Activated gamma-delta T cell treated with Interleukin-2 at 50 U/mL for 16 hours (primary cell): Measurements from ENCODE around the gene BBOX1.
"Not testable (repeated sequence)": the region's sequence is repeated elsewhere in the genome, so short reads cannot be mapped to it uniquely, and the experiment has no call there.

Experiments used
- DNase-seq: peaks from one replicate; pipeline ENCODE4 v3.0.0-alpha.2; 2020

BBOX1 gene

GRCh38 chr11:27084518-27084917 lies 43.9 kb downstream of the BBOX1 start:
- no peak for DNase-seq

- no peak for DNase-seq
Measured at GRCh38 chr11:27085111-27085510, 44.5 kb downstream of the BBOX1 start.

DNA sequence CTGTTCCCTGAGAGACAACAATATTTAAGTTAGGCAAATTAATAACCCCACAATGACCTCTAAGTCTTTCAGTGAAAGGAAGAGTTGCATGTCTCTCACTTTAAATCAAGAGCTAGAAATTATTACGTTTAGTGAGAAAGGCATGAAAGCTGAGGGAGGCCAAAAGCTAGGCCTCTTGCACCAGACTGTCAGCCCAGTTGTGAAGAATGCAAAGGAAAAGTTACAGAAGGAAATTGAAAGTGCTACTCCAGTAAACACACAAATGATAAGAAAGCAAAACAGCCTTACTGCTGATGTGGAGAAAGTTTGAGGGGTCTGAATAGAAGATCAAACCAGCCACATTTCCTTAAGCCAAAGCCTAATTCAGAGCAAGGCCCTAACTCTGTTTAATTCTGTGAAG lies 45.0 kb downstream of the BBOX1 start:
- DNase-seq = no peak

GRCh38 chr11:27087432-27087831 lies 46.8 kb downstream of the BBOX1 start:
- no peak for DNase-seq

DNA sequence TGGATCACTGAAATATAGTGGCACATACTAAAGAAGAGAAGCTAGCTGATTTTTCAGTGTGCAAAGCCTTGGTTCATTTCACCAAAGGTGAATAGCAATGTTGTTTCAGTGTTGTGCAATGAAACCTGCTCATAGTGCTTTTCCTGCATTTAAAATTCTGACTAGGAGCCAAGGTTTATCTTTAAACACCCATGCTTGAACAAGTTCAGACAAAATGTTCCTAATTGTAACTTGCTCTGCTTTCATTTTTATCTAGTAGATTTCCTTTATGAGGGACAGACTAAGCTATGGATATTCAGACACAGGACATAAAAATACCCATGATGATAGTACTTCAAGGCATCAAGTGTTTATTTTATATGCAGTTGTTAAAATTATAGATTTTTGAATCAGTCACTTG lies 47.7 kb downstream of the BBOX1 start:
- DNase-seq = no peak

GRCh38 chr11:27089746-27090145 lies 49.1 kb downstream of the BBOX1 start:
- no peak for DNase-seq

GRCh38 chr11:27090357-27090948 lies 49.8 kb downstream of the BBOX1 start:
- not testable (repeated sequence) for DNase-seq

DNA sequence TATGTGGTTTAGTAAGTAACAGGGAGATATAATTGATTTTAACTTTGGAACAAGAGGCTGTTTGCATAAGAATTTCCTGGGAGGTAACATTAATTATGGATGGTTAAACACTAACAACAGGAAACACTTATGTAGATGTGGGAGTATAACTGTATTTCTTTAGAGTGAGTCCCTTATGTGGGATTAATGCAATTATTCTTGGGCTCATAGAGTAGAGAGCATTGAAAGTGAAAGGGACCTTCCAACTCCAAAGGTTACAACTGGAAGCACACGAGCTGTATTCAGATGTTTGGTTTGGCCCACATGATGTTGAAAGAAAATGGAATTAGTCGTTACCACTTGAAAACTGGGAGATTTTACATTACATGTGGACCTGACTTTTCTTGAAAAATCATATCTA lies 53.5 kb downstream of the BBOX1 start:
- DNase-seq = no peak

- no peak for DNase-seq
Measured at GRCh38 chr11:27095059-27095458, 54.4 kb downstream of the BBOX1 start.

DNA sequence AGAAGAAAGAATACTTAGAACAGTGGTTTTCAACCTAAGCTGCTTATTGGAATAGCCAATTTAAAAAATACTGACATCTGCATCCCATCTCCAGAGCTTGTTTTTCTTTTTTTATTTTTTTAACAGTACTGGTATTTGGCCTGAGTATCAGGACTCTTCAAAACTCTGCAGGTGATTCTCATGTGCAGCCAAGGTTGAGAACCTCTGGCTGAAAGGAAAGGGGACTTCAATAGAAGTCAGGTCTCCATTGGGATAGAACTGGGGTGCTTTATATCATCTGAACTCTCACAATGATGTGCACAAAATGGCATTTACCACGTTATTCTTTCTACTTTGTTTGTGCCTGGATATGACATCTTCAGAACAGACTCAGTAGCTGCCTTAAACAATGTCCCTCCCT lies 55.3 kb downstream of the BBOX1 start:
- no peak for DNase-seq

GRCh38 chr11:27097551-27097950 lies 56.9 kb downstream of the BBOX1 start:
- DNase-seq = no peak

DNA sequence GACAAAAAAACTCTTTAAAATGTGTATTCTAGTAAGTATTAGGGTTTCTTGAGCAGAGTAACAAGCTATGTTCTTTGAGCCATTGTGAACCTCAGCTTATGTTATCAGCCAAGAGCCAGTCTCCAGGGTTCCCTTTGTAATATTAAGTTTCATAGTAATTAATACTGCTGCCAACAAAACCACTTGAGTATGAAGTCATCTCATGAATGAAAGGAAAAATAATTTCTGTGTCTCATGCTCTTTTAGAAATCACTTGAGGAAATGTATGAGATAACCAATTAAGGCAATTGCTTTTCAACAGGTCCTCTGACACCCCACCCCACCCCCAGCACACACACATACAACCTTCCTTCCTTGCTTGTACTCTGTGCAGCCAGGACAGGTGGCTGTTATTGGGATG lies 59.9 kb downstream of the BBOX1 start:
- DNase-seq = no peak

DNA sequence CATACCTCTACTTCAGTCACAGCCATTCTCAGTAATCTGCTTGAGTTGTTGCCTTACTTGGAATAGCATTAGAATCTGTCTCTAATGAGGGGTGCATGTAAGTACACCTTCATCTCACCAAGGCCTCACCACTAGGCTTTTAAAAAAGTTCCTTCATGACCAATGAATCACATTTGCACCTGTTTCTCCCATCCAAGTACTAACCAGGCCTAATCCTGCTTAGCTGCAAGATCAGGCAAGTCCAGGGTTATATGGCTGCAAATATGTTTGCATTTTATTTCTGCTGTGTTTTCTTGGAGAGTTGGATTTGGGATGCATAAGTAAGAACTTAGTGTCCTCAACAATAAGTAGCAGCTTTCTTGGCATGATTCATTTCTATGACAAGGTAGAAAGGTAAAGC lies 66.9 kb downstream of the BBOX1 start:
- no peak for DNase-seq

GRCh38 chr11:27108809-27109208 lies 68.2 kb downstream of the BBOX1 start:
- DNase-seq = no peak

- no peak for DNase-seq
Measured at GRCh38 chr11:27111896-27112295, 71.3 kb downstream of the BBOX1 start.

- DNase-seq = no peak
Measured at GRCh38 chr11:27112946-27113345, 72.3 kb downstream of the BBOX1 start.

GRCh38 chr11:27115051-27115650 lies 74.5 kb downstream of the BBOX1 start:
- no peak for DNase-seq

- DNase-seq = no peak
Measured at GRCh38 chr11:27116684-27117083, 76.1 kb downstream of the BBOX1 start.

DNA sequence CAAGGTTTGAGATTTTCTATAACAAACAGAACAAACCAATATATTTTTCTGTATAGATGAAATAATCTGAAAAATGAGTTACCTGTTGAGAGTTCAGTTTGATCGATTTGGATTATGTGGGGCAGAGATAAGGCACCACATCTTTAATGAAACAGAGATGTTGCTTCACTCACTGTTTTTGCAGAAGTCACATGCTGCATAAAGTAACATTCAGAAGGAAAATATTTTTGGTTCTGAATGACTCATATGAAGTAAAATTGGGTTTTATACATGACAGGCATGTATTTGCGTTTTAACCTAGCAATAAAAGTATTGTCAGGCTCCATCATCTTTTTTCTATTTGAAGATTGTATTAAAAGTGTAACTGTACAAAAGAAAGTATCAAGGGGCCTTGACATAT lies 77.8 kb downstream of the BBOX1 start:
- DNase-seq = no peak

DNA sequence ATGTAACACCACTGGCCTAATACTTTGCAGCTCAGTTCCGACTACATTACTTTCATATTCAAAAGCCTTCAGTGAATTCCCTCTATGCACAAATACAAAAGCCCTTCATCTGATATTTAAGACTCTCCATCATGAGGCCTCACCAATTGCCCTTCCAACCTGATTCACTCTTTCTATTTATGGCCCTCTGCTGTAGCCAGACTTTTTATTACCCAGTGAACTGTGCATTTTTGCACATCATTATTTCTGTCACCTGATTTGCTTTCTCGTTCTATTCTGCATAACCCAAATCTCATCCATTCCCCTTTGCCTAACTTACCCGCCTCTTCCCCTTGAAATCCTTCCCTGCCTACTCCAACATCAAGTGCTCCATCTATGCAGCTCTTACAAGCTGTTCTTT lies 78.3 kb downstream of the BBOX1 start:
- DNase-seq = no peak

DNA sequence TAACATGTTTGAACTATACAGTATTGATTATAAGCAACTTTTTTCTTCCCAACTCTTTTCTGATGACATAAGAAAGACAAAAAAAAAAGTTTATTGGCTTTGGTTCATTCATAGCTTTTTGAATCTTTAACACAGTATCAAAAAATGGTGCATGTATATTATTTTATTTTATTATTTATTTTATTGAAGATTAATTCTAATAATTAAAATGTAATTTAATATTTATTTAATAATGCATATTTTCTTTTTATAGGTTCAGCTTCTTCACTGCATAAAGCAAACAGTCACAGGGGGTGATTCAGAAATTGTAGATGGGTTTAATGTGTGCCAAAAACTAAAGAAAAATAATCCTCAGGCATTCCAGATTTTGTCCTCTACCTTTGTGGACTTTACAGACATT lies 78.8 kb downstream of the BBOX1 start:
- DNase-seq = no peak

DNA sequence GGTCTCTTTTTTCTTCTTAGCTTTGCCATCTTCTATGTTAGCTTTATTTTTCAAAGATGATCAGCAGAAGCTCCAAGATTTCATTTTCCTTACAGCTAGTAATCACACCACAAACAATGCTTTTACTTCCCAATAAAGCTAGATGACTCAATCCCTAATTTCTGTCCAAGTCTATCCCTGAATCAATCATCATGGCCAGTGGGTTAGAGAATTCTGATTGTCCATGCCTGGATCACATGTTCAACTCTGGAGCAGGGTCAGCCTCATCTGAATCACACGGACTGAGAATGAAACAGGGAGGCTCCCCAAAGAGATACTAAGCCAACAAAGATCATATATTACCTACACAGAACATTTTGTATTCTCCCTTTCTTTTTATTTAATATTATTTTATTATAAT lies 79.6 kb downstream of the BBOX1 start:
- DNase-seq = no peak

DNA sequence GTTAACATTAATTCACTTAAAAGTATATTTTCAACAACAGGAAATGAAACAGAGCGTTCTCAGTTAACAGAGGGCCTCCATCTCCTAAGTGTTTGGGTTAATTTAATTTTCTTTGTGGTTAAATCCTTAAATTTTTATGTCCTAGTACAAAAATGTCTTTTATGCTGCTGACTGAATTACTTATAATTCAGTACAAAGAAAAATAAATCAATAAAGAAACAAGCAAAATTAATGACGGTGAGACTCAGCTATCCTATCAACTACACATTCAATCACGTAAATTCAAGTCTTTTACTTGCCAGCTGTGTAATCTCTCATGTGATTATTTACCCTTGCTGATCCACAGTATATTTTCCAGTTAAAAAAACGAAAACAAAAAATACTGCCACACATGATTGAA lies 81.4 kb downstream of the BBOX1 start:
- no peak for DNase-seq

GRCh38 chr11:27124514-27125264 lies 84.1 kb downstream of the BBOX1 start:
- no peak for DNase-seq

- DNase-seq = no peak
Measured at GRCh38 chr11:27129686-27130085, 89.1 kb downstream of the BBOX1 start.
